ENCODE results near the gene ADAM21. TPM values are rescaled to one million over a fixed set of nuclear protein-coding genes. Genes with fewer than 3 reads are reported as not detected.
"Not testable (repeated sequence)": the region's sequence is repeated elsewhere in the genome, so short reads cannot be mapped to it uniquely, and the experiment has no call there.

ADAM21 gene
- 0.34 and 0.58 TPM in 2 replicates for polyA plus RNA-seq
- polyA minus RNA-seq, result 0.46 and 0.73 TPM in 2 replicates

DNA sequence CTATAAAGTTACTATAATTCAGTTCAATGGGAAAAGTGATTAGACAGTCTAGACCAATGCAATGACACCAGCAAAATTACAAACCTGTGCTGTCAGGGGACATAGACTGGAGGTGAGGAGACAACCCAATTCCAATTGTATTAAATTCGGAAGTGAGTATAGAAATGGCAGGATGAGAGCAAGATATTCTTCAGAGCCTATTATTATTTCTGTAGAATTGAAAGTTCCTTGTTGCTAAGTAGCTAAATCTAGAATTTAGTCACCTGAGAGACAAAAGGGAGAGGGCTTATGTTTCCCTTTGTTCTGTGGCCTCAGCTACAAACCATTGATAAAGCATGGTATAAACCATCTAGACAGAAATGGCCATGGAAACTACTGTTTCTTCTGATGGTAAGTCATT lies at the start of gene ADAM21:
Gene ADAM21, plus strand, starts transcription at position 301 of the 400 bp plus-strand sequence. CDS start 5,326 bp downstream, outside the sequence.
- Histone ChIP-seq H3K36me3 (ENCODE audit: insufficient read depth, low read length) (no peaks in the 10 kb centered on the region), H4K20me1 (ENCODE audit: insufficient read depth) (no peaks in the 10 kb centered on the region), H2AFZ (ENCODE audit: low read depth, low read length) (no peak within 1 kb of the TSS), H3K9me2 (ENCODE audit: insufficient read depth, low read length) (no peaks in the 10 kb centered on the region), H3K27ac (ENCODE audit: low read length) (no peak within 1 kb of the TSS), H3K9ac (ENCODE audit: low read length) (no peak within 1 kb of the TSS), H3K9me3 (ENCODE audit: low read length) (no peaks in the 10 kb centered on the region), H3F3A (ENCODE audit: insufficient read depth, low read length, poor library complexity, severe bottlenecking) (no peaks in the 10 kb centered on the region), H3K79me2 (replicated peaks; ENCODE audit: insufficient read depth, low read length) (no peaks in the 10 kb centered on the region), H3K27me3 (ENCODE audit: insufficient read depth, low read depth, low read length) (no peaks in the 10 kb centered on the region), H3K4me3 (ENCODE audit: low read length) (no peak within 1 kb of the TSS), H3K4me2 (ENCODE audit: low read length) (no peak within 1 kb of the TSS)
- TF ChIP-seq EZH2 (IDR thresholded peaks at IDR 0.05; ENCODE audit: borderline replicate concordance, insufficient read depth, low read length, poor library complexity, severe bottlenecking) (no peak), MXI1 (conservative IDR thresholded peaks at IDR 0.05; ENCODE audit: poor library complexity, severe bottlenecking) (no peak), SMC3 (conservative IDR thresholded peaks at IDR 0.05; ENCODE audit: poor library complexity) (no peak), EP300 (conservative IDR thresholded peaks at IDR 0.05; ENCODE audit: poor library complexity, severe bottlenecking) (no peak), TAF1 (IDR thresholded peaks at IDR 0.05; ENCODE audit: low read depth) (no peak), RAD21 (conservative IDR thresholded peaks at IDR 0.05) (no peak), POLR2AphosphoS5 (IDR thresholded peaks at IDR 0.05) (no peak)
- TF ChIP-seq, protein P1, sequence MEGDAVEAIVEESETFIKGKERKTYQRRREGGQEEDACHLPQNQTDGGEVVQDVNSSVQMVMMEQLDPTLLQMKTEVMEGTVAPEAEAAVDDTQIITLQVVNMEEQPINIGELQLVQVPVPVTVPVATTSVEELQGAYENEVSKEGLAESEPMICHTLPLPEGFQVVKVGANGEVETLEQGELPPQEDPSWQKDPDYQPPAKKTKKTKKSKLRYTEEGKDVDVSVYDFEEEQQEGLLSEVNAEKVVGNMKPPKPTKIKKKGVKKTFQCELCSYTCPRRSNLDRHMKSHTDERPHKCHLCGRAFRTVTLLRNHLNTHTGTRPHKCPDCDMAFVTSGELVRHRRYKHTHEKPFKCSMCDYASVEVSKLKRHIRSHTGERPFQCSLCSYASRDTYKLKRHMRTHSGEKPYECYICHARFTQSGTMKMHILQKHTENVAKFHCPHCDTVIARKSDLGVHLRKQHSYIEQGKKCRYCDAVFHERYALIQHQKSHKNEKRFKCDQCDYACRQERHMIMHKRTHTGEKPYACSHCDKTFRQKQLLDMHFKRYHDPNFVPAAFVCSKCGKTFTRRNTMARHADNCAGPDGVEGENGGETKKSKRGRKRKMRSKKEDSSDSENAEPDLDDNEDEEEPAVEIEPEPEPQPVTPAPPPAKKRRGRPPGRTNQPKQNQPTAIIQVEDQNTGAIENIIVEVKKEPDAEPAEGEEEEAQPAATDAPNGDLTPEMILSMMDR (IDR thresholded peaks at IDR 0.05; ENCODE audit: poor library complexity, severe bottlenecking), result no peak
- TF ChIP-seq, protein P2, sequence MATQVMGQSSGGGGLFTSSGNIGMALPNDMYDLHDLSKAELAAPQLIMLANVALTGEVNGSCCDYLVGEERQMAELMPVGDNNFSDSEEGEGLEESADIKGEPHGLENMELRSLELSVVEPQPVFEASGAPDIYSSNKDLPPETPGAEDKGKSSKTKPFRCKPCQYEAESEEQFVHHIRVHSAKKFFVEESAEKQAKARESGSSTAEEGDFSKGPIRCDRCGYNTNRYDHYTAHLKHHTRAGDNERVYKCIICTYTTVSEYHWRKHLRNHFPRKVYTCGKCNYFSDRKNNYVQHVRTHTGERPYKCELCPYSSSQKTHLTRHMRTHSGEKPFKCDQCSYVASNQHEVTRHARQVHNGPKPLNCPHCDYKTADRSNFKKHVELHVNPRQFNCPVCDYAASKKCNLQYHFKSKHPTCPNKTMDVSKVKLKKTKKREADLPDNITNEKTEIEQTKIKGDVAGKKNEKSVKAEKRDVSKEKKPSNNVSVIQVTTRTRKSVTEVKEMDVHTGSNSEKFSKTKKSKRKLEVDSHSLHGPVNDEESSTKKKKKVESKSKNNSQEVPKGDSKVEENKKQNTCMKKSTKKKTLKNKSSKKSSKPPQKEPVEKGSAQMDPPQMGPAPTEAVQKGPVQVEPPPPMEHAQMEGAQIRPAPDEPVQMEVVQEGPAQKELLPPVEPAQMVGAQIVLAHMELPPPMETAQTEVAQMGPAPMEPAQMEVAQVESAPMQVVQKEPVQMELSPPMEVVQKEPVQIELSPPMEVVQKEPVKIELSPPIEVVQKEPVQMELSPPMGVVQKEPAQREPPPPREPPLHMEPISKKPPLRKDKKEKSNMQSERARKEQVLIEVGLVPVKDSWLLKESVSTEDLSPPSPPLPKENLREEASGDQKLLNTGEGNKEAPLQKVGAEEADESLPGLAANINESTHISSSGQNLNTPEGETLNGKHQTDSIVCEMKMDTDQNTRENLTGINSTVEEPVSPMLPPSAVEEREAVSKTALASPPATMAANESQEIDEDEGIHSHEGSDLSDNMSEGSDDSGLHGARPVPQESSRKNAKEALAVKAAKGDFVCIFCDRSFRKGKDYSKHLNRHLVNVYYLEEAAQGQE (IDR thresholded peaks at IDR 0.05; ENCODE audit: borderline replicate concordance), result no peak

DNA sequence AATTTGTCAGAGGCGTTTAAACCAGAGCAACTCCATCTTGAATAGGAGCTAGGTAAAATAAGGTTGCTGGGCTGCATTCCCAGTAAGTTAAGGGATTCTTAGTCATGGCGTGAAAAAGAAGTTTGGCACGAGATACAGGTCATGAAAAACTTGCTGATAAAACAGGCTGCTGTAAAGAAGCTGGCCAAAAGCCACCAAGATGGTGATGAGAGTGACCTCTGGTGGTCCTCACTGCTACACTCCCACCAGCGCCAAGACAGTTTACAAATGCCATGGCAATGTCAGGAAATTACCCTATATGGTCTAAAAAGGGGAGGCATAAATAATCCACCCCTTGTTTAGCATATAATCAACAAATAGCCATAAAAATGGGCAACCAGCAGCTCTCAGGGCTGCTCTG lies 48.6 kb upstream of the ADAM21 start:
- not testable (repeated sequence) for H3K9ac ChIP-seq (ENCODE audit: low read length); H3K4me2 ChIP-seq (ENCODE audit: low read length); H3K9me2 ChIP-seq (ENCODE audit: insufficient read depth, low read length); H2AFZ ChIP-seq (ENCODE audit: low read depth, low read length); H4K20me1 ChIP-seq (ENCODE audit: insufficient read depth); H3K36me3 ChIP-seq (ENCODE audit: insufficient read depth, low read length); H3K27ac ChIP-seq (ENCODE audit: low read length); H3K79me2 ChIP-seq (replicated peaks; ENCODE audit: insufficient read depth, low read length); H3K4me3 ChIP-seq (ENCODE audit: low read length); H3K27me3 ChIP-seq (ENCODE audit: insufficient read depth, low read depth, low read length); H3F3A ChIP-seq (ENCODE audit: insufficient read depth, low read length, poor library complexity, severe bottlenecking); H3K9me3 ChIP-seq (ENCODE audit: low read length)
- peak; percentile 32 for TF ChIP-seq SMC3 (conservative IDR thresholded peaks at IDR 0.05; ENCODE audit: poor library complexity)
- peak; percentile 29 for TF ChIP-seq RAD21 (conservative IDR thresholded peaks at IDR 0.05)
- TF ChIP-seq, protein P1 (IDR thresholded peaks at IDR 0.05; ENCODE audit: poor library complexity, severe bottlenecking), result peak; percentile 40

DNA sequence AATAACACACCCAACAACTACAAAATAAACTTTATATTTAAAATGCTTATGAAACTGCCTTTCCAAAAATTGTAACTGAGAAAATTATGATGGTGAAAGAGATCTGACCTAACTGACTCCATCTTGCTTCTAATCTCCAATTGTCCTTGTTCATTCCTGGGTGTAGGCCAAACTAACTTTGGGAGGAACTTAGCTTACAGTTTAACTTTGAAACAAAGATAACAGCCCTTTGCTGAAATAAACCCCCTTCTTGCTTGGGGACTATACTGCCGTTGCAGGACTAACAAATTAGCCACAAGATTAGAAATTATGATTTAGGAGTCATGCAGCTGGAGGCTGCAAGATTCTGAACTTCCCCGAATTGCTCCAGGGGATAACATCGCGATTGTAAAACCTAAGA lies 45.8 kb upstream of the ADAM21 start:
- not testable (repeated sequence) for H3F3A ChIP-seq (ENCODE audit: insufficient read depth, low read length, poor library complexity, severe bottlenecking); H3K9ac ChIP-seq (ENCODE audit: low read length); H3K9me2 ChIP-seq (ENCODE audit: insufficient read depth, low read length); H3K27ac ChIP-seq (ENCODE audit: low read length); H3K36me3 ChIP-seq (ENCODE audit: insufficient read depth, low read length); H3K27me3 ChIP-seq (ENCODE audit: insufficient read depth, low read depth, low read length); H3K4me3 ChIP-seq (ENCODE audit: low read length); H3K4me2 ChIP-seq (ENCODE audit: low read length); H2AFZ ChIP-seq (ENCODE audit: low read depth, low read length); H3K79me2 ChIP-seq (replicated peaks; ENCODE audit: insufficient read depth, low read length); H4K20me1 ChIP-seq (ENCODE audit: insufficient read depth); H3K9me3 ChIP-seq (ENCODE audit: low read length)

Measured in neural cell (in vitro differentiated cells).